SK-N-DZ (cell line): ENCODE results near the gene PTK7. TPM values are rescaled to one million over a fixed set of nuclear protein-coding genes. Genes with fewer than 3 reads are reported as not detected.
A peak's percentile ranks its signal among the peaks of the same experiment; 100 is the strongest.
"Not testable (repeated sequence)": the region's sequence is repeated elsewhere in the genome, so short reads cannot be mapped to it uniquely, and the experiment has no call there.

Experiments
- DNase-seq: peaks from one replicate; pipeline ENCODE4 v3.0.0-alpha.2; 2015; ENCODE audit warnings: low spot score
- polyA plus RNA-seq, 2 experiments: library from polyadenylated mRNA; depleted of rRNA; stranded (reverse); fragments of >200 nt; gene quantifications; 2 replicates each; pipeline ENCODE4 v1.2.3, GENCODE V29; 2014

PTK7 gene
- 85.2 and 100 TPM in 2 replicates for polyA plus RNA-seq (2014; cell fraction: cytosol; rRNA removed)
- polyA plus RNA-seq (2014; cell fraction: nucleus; rRNA removed), result 142 and 157 TPM in 2 replicates

DNA sequence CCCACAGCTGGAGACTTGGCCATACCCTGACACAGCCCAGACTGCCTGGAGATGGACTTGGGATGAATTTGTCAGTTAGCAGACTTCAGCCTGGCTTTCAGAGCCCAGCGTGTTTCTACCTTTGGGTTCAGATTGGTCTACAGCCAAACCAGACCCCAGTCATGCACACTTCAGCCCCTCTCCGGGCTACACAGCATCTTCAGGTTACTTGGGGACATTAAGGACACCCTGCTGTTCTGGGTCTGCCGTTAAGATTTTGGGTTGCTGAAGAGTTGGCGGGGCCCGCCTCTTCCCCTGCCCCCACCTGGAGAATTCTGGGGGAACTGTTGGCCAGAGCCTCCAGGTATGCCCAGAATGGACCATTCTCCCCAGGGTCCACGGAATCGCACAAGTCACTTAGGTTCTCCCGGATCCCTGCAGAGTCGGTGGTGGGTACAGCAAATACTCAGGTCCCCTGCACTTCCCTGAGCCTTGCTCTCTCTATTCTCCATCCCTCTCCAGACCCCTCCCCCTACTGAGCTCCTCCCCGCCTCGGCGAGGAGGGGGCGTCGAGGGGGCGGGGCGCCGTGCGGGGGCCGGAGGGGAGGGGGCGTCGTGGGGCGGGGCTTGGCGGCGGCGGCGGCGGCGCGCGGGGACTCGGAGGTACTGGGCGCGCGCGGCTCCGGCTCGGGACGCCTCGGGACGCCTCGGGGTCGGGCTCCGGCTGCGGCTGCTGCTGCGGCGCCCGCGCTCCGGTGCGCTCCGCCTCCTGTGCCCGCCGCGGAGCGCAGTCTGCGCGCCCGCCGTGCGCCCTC is at the start of gene PTK7:
Gene PTK7, plus strand, starts transcription at position 645 of the 794 bp plus-strand sequence. CDS start 175 bp downstream, outside the sequence.
- DNase-seq, result peak; percentile 86

DNA sequence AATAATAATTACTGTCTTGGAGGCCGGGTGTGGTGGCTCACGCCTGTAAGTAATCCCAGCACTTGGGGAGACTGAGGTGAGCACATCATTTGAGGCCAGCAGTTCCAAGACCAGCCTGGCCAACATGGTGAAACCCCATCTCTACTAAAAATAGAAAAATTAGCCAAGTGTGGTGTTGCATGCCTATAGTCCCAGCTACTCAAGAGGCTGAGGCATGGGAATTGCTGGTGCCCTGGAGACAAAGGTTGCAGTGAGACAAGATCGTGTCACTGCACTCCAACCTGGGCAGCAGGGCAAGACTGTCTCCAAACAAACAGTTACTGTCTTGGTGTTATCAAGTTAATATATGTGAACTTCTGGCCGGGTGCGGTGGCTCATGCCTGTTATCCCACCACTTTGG is 49.7 kb upstream of the PTK7 start:
- DNase-seq, result no peak

DNA sequence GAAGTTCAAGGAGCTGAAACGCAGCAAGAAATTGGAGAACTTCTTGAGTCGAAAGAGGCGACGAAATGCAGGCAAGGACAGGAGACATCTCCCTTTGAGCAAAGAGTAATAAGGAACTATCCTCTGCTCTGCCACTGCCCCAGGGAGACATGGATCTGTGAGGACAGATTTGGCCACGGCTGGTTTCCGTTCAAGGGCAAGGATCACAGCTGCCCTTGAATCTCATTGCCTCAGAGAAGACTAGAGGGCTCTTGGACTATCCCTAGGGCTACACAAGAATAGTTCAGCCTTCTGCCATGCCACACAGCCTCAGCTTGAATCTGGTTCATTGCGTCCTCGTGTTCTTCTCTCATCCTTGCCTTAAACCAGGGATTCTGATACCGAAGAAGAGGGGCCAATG is 47.0 kb upstream of the PTK7 start:
- DNase-seq, result no peak

DNA sequence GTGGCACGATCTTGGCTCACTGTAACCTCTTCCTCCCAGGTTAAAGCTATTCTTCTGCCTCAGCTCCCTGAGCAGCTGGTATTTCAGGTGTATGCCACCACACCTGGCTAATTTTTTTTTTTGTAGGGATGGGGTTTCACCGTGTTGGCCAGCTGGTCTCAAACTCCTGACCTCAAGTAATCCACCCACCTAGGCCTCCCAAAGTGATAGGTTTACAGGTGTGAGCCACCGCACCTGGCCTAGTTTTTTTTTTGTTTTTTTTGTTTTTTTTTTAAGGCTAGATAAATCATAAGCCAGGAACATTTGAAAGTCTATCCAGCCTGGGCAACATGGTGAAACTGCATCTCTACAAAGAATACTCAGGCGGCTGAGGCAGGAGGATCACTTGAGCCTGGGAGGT is 43.8 kb upstream of the PTK7 start:
- DNase-seq, result no peak

DNA sequence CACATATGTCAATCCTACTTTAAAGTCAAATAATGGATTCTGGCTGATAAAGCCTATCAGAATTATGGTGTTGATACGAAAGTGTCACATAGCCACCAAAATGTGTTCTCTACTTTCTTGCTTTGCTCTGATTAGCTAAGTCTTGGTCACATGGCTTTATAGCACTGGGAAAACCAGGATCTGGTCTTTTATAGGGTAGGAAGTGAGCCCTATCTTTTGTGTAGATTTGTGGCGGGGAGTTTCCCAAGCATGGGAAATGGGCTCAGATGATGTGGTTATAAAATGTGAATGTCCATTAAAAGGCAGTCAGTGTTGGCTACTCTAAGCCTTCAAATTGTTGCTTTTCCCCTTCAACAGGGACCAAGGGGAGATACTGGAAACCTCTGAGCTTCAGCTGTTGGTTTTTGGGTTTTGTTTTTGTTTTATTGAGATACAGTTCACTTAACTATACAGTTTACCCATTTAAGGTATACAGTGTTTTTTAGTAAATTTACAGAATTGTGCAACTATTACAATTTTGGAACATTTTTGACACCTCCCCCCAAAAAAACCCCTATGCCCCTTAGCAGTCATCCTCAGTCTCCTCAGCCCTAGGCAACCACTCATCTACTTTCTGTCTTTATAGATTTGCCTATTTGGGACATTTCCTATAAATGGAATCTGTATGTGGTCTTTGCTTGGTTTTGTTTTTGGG is 42.5 kb upstream of the PTK7 start:
- DNase-seq, result no peak

DNA sequence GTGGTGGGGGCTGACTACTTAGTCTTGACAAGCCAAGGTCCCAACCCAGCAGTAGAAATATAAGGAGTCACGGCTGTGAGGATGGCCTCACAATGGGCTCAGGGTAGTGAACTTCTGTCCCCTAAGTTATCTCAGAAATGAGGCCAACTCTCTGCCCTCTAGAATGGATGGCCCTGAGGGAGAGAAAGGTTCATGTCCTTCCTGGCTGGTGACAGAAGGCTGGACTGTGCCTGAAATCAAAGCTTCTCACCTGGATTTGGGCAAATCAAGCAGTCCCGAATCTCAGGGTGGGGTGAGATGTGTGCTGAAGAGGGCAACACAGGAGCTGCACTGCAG is 42.0 kb upstream of the PTK7 start:
- no peak for DNase-seq

DNA sequence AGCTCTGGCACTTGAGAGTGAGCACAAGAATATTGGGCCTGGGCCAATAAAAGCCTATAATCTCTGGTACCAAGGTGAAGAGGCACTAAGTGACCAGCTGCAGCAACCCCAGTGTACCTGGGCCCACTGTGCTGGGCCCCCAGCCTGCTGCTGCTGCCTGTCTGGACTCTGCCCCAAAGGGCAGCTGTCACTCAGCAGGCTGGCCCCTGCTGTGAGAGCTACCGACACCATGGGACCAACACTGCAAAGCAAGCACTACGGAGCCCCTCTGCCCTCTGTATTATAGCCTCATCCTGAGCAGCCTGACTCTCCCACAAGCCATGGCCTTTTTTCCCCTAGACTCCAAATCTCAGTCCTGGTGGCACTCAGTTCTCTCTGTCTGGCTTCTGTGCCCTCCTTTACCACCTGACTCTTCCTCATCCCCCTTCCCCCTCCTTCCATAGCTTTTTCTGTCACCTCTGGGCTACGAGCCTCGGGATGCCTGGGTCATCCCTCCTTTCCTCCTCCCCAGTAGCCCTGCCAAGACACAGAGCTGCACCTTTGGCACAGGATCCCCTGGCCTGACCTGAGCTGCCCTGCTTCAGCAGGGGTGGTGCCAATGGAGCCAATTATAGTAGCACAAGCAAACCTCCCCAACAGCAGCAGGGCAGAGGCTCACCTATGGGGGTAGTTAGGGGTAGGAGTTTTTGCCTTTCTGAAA is 40.5 kb upstream of the PTK7 start:
- DNase-seq, result no peak

DNA sequence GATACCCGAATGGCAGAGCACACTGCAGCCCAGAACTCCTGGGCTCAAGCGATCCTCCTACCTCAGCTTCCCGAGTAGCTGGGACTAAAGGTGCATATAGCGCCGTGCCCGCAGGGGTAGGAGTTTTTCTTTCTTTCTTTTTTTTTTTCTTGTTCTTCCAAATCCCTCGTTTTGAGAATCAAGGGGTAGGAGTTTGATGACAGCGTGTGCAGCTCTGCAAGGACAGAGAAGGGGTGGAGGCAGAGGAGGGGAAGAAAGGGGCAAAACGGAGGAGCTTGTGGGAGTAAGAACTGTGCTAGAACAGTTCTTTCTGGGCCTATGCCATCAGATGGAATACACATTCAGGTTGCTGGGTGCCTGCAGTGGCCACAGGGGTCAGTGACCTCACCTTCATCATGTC is 39.4 kb upstream of the PTK7 start:
- no peak for DNase-seq

DNA sequence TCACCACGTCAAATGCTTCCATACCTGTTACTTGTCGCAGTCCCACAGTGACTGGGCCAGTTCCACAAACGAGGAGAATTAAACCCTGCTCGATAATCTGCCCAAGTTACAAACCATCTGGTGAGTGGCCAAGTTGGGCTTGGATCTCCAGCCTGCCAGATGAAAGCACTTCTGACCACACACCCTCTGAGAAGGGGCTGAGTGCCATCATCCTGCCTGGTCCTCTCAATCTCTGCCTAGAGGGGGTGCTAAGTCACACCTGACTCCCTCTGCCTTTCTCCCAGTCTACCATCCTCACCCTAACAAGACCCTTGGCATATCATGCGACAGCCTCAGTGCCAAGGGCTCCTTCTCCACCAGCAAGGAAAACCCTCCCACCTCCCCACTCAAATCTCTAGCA is 38.9 kb upstream of the PTK7 start:
- DNase-seq, result no peak

DNA sequence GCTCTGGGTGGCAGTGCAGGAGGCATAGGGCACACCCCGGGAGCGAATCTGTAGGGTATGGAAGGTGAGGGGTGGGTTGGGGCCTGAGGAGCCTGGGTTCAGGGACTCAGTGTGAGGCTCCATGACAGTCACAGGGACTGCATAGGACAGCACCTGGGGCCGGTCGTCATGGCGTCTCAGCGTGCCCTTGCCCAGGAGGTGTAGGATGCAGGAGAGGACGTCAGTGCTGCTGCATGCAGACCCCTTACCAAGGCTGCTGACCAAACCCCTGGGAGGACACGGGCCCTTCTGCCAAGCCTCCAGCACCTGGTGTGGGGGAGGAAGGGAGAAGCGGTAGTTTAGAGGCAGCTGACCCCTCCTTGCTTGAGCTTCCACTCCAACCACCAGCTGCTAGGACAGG is 38.4 kb upstream of the PTK7 start:
- no peak for DNase-seq

DNA sequence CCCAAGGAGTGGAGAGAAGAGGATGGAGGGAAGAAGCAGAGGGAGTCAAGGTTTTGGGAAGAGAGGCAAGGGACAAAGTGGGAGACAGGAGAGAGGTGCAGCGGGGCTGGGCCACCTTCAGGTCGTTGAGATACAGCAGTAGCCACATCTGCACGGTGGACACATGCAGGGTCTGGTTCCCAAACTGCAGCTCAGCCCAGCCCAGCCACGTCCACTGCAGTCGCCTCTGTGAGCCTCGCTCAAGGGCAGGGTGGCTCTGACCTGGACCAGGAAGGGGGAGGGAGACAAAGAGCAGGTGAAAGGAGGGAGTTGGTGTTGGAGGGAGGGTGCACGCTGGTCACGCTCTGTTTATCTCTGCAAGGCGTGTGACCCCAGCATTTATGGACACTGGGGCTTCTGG is 37.4 kb upstream of the PTK7 start:
- no peak for DNase-seq

DNA sequence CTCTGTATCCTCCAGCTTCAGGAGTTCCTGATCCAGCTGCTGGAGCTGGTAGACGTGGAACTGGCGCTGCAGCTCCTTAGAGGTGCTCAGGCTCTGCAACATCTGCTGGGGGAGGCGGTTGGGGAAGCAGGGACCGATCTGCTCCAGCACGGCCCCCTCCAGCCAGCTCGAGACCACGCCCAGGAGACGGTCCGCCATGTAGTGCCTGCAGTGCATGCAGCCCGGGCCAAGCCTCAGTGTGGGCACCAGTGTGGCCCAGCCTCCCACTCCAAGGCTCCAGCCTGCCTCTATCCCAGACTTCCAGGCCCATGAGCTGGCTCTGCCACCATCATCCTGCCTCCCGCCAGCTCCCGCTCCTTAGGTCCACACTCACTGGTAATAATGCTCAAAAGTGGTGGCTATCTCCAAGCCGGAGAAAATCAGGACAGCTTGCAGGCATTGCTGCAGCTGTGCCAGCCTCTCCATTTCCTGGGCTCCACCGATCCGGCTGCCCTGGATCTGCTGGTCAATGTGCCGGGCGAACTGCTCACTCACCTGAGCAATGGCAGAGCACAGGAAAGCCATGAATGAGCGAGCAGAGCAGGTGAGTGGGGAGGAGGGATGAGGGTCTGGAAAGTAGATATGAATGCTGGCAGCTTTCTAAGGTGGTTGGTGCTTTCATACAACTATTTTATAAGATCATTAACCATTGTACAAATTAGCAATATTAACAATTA is 35.4 kb upstream of the PTK7 start:
- DNase-seq, result no peak

DNA sequence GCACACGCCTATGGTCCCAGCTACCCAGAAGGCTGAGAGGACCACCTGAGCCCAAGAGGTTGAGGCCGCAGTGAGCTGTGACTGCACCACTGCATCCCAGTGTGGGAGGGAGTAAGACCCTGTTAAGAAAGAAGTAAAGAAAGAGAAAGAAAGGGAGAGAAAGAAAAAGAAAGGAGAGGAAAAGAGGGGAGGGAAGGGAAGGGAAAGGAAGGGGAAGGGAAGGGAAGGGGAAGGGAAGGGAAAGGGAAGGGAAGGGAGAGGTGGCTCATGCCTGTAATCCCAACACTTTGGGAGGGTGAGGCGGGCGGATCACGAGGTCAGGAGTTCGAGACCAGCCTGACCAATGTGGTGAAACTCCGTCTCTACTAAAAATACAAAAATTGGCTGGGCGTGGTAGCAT is 34.6 kb upstream of the PTK7 start:
- DNase-seq, result not testable (repeated sequence)

DNA sequence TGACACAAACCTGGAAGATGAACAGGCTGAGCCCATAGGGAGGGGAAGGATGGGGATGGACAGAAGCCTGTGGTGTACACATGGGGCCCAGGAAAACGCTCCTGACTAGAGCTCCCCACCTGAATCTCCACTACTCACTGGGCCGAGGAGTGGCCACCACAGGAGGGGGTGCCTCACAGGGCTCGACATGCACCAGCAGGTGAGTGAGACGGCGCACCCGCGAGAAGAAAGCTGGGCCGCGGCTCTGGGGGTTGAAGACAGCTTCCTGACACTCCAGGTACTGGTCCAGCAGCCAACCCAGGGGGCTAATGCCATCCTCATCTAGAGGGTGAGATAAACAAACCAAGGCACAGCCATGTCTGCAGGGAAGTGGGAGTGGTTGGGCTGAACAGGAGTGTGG is 32.8 kb upstream of the PTK7 start:
- no peak for DNase-seq

DNA sequence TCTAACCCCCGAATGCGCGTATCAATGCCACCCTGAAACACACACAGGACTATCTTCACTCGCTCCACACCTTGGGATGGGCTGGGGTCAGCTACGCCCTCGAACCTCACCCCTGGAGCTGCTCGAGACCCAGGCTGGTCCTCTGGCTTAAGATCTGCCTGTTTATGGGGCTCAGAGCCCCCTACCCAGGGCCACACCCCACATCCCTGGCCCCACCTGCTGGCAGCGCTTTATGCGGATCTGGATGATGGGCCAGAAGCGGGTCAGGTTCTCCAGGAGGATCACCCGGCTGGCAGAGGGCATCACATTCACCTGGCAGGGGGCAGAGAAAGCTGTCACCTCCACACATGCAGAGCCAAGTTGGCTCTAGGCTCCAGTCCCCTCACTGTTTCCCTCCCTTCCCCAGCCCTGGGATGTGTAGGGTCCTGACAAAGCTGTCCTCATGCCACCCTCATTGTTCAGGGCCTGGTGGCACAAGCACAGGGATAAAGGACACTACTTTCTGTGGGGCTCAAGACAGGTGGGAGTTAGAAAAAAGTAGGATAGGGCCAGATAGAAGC is 30.7 kb upstream of the PTK7 start:
- no peak for DNase-seq

DNA sequence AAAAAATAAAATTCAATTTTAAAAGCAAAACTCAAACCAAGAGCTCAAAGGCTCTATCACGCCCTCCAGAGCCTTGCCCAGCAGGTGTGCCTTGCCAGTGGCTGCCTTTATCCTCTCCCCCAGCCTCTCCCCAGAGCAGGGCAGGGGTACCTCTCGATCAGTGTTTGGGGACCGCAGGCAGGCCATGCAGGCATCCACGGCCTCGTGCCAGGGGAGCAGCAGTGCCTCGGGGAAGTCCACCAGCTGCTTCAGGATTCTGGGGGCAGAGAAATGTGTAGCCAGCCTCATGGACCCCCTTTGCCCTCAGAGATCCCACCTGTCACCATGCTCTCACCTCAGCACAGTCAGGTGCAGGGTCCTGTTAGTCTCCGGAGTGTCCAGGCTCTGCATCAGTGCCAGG is 28.1 kb upstream of the PTK7 start:
- DNase-seq, result no peak

DNA sequence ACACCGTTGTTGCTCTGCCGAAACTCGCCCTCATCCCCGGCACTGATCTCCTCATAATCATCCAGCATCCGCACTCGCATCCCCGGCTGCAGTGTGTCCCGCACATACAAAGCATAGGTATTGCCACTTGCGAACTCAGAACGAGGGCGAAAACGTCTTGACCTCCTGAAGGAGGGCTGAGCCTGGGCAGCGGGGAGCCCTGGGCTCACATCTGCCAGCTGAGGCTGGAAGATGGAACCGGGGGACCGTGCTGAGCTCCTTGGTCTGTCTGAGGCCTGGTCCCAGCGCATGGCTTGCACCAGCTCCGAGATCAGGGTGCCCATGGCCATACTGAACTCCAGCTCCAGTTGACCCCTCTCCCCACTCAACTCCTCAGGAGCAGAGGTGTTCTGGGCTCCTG is 25.1 kb upstream of the PTK7 start:
- no peak for DNase-seq

DNA sequence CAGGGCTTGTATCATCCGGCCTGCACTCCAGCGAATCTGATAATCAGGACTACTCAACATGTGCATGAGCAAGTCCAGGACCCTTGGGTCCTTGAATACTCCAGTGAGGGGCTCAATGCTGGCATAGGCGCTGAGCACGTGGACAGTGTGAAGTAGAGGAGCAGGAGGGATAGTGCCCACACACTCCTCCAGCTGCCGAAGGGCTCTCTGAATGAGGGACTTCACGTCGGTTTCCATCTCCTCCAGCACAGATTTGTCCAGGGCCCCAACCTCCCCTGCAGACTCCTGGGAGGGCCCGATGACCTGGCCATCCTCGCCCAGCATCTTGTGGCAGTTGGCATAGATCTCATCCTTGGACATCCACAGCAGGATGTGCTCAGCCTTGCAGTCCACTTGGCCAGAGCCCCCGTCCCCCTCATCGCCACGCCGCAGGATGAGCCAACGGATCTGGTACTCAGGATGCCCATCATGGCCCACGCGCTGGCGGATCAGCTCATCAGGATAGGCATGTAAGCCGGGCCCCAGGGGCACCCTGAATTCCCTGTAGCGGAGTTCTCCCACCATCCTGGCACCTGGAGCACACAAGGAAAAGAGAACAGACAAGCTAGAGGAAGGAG is 23.8 kb upstream of the PTK7 start:
- no peak for DNase-seq

DNA sequence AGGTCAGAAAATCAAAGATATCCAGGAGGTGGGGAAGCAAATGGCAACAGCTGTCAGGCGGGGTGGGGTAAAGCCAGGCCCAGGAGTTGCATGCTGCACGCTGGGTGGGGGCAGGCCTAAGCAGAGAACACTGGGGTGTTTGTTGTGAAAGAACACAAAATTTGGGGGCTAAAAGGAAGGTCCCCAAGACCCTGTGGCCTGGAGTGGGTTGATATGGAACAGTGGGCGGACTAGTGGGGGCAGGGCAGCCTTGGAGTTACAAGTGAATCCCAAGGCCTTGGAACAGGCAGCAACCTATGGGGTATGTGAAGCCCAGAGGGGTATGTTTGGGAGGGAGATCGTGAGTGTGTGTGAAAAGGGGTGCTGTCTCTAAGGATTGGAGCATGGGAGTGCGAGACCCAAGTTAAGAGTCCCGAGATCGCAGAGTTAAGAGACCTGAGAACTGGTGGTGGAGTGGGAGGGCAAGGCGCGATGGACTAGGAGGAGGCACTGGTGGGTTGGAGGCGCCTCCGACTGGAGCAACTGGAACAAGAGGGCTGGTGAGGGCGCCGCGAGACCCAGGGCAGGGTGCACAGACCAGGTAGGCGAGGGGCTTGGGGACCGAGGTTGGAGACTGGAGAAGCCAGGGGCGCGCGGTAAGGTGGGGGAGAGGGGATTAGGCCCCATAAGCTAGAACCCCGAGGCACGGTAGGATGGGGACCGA is 23.1 kb upstream of the PTK7 start:
- peak; percentile 22 for DNase-seq

DNA sequence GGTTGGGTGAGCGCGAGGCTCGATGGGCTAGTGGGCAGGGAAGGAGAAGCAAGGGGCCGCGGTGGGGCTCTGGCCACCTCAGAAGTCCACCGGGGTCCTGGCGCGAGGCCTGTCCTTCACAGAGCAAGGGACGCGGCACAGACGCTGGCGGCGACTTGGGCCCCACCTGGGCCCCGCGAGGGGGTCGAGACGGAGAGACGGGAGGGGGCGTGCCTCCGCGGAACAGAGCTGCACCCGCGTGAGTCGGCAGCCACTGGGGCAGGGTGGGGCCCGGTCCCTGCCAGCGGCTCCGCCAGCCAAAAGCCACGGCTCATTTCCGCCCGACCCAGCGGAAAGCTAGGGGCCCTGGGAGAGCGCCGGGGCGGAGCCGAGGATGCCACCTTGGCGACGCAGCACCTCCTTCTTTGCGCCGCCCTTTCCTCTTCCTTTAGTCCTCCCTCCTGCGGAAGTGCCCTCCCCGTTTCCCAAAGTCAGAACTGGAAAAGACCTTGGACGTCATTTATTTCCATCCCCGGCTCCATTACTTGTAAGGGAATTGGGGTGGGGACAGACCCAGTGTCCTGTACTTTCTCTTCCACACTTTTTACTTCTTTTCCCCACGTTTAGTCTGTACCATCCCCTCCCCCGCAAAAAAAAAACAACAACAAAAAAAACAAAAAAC is 22.4 kb upstream of the PTK7 start, which contains the start of gene CUL7:
Gene CUL7, minus strand, starts transcription at position 307 of the 661 bp plus-strand sequence. CDS start 1,063 bp downstream, outside the sequence.
- peak; percentile 93 for DNase-seq
